GM18873 (cell line): ENCODE data around the gene MIA2.
"Not testable (repeated sequence)": the region's sequence is repeated elsewhere in the genome, so short reads cannot be mapped to it uniquely, and the experiment has no call there.

ENCODE experiments used
- ATAC-seq: cut with Tn5 transposase; IDR thresholded peaks from one replicate; pipeline ENCODE4 v1.9.1; 2021; ENCODE audit warnings: mild to moderate bottlenecking, moderate library complexity, moderate number of reproducible peaks; ENCODE audit not compliant: unreplicated experiment, low FRiP score

Gene MIA2

GRCh38 chr14:39266871-39267607 lies 33.3 kb downstream of the MIA2 start:
- peak; percentile 72 for ATAC-seq

DNA sequence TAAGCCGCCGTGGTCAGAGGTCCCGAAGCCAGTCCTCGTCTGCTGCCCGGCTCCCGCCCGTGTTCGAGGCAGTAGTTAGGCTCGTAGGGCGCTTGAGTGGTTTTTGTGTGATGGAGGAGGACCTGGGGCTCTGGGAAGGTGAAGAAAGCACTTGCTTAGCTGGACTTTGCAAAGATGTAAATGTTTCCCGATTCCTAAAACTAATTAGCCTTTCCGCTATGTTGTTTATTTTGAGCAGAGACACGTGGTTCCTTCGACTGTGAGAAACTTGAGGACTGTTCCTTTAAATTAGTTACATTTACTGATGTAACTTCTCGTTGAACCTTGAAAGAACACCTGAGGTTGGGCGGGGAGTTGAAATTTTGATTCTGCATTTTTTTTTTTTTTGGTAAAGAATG lies 33.9 kb downstream of the MIA2 start:
- ATAC-seq = peak; percentile 4

DNA sequence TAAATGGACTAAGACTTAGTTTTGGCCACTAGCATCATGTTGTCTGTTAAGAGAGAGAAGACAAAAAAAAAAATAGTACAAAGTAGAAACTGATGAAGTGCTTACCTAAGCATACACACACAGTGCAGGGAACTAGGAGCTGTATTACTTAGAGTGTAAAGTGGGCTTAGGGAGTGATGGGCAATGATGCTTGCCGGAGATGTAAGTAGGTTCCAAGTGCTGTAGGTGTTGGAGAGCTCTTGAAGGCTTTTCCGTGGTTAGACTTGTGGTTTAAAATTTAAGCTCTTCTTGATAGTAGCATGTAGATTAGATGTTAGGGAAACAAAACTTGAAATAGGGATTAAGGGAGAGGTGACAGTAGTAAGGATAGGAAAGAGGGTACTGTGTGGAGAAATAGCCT lies 34.7 kb downstream of the MIA2 start:
- no peak for ATAC-seq

DNA sequence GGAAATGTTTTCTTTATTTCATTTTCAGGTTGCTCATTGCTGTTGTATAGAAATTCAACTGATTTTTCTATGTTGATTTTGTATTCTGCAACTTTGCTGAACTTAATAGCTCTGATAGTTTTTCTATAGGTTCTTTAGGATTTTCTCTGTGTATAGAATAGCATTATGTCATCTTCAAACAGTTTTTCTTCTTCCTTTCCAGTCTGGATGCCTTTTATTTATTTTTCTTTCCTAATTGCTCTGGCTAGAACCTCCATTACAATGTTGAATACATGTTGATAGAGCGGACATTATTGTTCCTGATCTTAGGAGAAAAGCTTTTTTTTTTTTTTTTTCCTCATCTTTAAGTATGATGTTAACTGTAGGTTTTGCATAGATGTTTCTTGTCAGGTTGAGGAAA lies 39.2 kb downstream of the MIA2 start:
- ATAC-seq = no peak

- ATAC-seq = no peak
These were observed 41.7 kb downstream of the MIA2 start for GRCh38 chr14:39275395-39275794.

GRCh38 chr14:39276005-39276404 lies 42.3 kb downstream of the MIA2 start:
- no peak for ATAC-seq

DNA sequence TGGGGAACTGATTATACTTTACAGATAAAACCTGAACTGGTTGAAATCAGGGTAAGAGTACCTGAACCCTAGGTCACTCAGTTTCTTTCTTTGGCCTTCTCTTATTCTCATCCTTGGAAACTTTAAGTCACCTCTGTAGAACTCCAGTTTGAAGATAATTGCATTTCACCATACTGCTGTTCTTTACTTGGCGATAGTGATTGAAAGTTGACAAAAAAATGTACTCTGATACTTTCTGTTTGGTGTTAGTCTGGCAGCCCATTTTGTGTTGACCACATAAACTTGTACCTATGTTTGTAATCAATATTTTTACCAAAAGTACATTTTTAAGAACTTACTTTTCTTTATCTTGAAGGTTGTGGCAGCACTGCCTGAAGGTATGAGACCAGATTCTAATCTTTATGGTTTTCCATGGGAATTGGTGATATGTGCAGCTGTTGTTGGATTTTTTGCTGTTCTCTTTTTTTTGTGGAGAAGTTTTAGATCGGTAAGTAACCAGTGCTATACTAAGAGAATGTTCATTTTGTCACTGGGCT lies 42.9 kb downstream of the MIA2 start:
- no peak for ATAC-seq

DNA sequence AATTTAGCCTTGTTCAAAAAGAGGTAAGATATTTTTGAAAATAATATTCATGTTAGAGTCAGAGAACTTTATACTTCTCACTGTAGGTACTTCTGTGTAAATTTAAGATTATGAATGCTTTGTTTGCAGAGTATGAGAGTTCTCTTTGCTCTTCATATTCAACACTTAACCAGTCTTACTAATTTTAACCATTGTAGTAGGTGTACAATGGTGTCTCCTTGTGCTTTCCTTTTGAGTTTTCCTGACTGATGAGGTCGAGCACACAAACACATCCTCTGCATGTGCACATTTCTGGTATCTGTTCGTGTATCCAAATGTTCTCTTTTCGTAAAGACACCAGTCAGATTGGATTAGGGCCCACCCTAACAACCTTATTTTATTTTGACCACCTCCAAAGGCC lies 45.8 kb downstream of the MIA2 start:
- no peak for ATAC-seq

DNA sequence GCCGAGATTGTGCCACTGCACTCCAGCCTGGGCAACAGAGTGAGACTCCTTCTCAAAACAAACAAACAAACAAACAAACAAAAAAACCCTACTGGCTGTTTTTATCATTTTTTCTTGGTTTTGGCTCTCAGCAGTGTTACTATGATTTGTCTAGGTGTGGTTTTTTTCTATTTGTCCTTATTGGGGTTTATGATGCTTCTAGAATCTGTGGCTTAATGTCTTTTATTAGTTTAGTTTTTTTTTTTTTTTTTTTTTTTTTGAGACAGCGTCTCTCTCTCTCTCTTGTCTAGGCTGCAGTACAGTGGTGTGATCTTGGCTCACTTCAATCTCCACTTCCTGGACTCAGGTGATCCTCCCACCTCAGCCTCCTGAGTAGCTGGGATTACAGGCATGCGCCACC lies 47.0 kb downstream of the MIA2 start:
- not testable (repeated sequence) for ATAC-seq

- no peak for ATAC-seq
These were observed 55.8 kb downstream of the MIA2 start for GRCh38 chr14:39289523-39289922.

DNA sequence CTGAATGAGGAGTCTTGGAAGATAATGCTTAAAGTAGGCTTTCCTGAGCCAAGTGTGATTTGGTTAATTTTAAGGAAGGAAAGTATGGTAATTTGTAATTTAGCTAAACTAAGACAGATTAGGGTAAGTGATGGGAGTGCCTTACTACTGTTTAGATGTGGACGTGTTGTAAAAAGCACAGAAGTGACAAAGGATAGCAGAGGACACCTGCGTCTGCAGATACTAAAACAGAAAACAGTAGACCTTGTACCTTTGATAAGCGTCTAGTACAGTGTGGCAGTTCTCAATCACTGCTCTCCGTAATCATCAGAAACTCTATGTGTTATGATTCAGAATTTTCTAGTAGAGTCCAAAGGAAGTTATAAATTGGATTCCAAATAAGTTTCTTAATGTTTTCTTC lies 58.0 kb downstream of the MIA2 start:
- ATAC-seq = no peak

DNA sequence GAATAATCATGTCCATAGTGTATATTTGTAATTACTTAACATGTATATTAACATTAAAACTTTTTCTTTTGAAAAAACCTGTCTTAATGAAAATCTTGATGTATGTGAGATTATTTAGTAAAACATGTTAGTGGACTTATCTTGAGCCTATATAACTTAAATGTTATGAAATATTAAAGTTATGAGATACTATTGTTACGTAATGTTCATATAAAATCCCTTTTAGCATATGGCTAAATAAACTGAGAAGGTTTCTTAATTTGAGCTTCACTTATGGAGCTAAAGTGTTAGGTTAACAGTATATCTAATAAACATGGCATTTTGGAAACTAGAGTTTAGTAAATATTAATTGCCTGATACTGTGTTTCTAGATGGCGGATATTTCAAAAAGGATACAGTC lies 59.9 kb downstream of the MIA2 start:
- no peak for ATAC-seq

DNA sequence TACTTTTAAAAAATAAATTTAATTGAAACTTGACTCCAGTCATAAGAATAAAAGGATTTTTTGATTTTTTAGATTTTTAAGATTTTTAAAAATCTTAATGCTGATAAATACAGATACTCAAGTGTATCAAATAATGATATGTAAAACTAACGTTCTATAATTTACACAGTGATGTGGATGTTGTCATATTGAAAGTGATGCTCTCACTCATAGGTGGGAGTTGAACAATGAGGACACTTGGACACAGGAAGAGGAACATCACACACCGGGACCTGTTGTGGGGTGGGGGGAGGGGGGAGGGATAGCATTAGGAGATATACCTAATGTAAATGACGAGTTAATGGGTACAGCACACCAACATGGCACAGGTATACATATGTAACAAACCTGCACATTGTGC lies 66.7 kb downstream of the MIA2 start:
- ATAC-seq = not testable (repeated sequence)

GRCh38 chr14:39302124-39302810 lies 68.6 kb downstream of the MIA2 start:
- ATAC-seq = no peak

DNA sequence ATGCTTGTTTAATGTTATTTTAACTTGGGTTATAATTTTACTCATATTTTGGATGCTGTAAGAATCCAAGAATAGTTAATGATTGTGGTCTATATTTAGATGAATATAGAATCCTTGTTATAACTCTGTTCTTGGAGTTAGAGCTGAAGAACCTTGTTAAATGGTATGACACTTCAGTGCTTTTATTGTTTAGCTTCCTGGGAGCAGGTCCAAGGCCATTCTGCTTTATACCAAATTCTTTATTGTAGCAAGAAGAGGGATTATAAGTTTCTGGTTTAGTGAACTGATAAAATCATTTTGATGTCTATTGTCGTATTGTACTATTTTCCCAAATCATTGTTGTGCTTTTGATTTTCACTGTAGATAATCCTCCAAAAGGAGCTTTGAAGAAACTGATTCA lies 69.4 kb downstream of the MIA2 start:
- ATAC-seq = no peak

DNA sequence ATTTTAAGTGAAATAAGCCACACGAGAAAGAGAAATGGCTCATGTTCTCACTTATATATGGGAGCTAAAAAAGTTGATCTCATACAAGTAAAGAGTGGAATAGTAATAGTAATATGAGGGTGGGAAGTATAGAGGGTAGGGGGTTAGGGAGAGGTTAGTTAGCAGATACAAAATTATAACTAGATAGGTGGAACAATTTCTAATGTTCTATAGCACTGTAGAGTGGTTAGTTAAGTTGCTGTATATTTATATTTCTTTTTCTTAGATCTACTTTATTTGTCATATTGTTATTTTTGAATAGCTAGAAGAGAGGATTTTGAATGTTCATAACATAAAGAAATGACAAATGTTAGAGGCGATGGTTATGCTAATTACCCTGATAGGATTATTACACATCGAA lies 74.1 kb downstream of the MIA2 start:
- ATAC-seq = no peak

GRCh38 chr14:39310051-39310450 lies 76.3 kb downstream of the MIA2 start:
- no peak for ATAC-seq

GRCh38 chr14:39315859-39316444 lies 82.2 kb downstream of the MIA2 start:
- no peak for ATAC-seq

DNA sequence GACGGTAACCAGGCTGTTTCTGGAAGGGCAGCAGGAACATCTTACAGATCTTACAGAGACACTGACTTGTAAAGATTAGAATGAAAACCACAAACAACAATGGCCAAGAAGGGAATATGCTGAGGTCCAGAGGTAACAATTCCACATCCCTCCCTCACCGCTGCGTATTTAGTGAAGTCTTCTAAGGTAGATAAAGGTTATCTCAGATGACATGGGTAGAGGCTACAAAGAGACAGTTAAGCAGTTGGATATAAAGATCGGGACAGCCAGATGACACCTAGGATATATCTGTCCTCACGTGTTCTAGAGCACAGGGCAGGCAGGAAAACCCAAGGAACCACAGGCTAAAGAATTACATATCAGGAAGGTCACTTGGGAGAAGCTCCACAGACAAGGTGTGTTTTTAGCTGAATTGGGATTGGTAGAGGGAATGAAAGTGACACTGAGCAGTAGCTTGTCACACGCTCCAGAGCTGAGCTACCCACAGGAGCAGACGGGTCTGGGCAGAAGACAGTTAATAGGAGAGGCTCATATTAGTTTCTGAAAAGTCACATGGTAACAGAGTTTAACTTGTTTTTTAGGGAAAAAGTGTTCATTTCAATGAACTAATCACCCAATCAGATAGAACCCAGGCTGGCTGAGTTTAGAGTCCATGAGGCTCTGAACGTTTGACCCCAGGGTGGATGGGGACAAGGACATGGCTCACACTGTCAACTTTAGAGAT lies 83.3 kb downstream of the MIA2 start:
- no peak for ATAC-seq

- no peak for ATAC-seq
These were observed 84.9 kb downstream of the MIA2 start for GRCh38 chr14:39318574-39318973.

DNA sequence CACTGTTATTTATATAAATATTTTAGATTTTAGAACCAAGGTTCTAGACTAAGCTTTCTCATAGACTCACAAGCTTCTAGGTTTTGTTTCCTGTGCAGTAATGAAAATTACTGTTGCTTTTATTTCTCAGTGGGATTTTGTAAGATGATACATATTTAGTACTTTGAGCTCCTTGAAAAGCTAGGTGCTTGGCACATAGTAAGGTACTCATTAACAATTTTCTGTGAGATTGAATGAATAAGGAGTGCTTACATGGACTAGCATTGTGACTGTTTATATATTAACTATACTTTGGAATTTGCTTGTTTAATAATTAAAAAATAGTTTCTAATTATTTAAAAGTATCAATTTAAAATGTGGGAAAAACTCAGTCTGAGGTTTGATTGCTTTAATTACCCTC lies 85.7 kb downstream of the MIA2 start:
- no peak for ATAC-seq
